UCSD-AML1 (cell line): ENCODE data around the gene DZIP1.

Experiments
- DNase-seq: peaks from one replicate; lab custom pipeline; 2025; ENCODE audit not compliant: unreplicated experiment; lab: John Stamatoyannopoulos, UW

The DZIP1 gene

DNA sequence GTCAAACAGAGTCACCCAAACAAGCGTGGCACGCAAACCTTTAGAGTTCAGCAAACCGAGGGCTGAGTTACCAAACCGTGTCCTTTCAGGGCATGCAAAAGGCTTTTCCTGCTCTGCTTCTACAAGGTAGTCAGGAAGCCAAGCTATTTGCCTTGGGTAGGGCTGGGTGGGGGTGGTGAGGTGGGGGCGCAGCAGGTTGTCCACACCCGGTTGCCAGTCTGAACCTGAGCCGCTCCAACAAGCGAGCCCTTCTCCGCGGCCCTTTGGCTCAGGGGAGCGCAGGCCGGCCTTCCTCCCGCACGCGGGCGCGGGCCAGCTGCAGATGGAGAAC, 92.3 kb downstream of the DZIP1 start:
- DNase-seq = no peak

DNA sequence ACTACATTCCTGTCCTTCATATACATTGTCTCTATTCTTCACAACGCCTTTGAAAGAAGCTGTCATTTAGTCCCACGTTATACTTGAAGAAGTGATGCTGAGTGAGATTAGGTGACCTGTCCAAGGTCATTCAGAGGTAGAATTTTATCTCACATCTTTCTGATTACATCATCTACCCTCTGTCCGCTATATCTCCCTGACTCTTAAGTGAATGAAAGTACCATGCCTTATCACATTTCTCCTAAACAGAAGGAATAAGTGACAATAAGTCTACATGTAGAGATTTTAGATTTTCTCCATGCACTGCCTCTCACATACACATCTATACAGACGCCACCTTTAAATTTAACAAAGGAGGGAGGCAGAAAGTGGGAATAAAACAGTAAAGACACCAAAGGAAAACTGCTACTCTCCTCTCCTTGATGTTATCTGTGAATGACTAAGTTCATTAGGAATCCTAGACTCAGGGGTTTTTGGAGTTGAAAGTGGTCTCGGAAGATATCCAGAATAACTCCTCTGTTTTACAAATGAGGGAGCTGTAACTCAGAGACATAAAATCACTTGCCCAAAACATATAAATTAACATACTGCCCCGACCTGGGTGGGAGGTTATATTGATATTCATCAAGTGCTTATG, 96.9 kb downstream of the DZIP1 start:
- DNase-seq = no peak

DNA sequence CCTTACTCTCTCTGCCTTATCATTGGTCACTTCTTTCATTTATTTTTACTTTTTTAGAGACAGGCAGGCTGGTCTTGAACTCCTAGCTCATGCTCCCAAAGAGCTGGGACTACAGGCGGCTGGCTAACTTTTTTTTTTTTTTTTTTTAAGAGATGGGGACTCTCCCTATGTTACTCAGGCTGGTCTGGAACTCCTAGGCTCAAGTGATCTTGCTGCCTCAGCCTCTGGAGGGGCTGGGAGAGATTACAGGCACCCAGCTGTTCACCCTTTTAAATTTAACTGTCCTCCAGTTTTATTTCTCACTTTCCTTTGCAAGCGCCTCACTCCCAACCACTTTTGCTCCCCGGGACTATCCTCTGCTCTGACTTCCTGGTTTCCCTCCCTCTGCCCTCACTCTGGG, 97.6 kb downstream of the DZIP1 start:
- DNase-seq = no peak

DNA sequence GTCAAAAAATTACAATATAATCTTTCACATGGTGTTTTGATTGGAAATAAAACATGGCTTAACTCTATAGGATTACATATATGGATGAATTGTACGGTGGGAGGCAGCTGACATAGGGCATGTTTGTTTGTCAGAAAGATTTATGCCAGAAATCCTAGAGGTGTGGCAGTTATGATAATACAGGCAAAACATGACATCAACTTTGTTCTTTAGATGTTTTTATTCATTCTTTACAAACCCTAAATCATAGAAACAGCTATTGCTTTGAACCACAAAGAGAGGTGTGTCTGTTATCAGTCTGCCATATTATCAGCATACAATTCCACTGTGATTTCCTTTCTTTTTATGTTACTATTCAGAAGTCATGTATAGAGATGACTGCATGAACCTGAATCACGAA, 100.2 kb downstream of the DZIP1 start:
- DNase-seq = no peak

DNA sequence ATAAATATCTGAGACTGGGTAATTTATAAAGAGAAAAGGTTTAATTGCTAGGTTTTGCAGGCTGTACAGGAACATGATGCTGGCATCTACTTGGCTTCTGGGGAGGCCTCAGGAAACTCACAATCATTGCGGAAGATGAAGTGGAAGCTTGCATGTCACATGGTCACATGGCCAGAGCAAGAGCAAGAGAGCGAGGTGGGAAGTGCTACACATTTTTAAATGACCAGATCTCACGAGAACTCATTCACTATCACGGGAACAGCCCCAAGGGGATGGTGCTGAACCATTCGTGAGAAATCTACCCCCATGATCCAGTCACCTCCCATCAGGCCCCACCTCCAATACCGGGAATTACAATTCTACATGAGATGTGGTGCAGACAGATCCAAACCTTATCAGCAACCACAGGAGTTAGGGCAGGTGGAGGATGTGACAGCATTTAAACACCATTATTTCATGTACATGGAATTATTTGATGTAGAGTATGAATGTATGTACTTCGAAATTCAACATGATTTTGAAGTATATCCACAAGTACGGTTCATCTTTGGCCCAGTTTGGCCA, 102.5 kb downstream of the DZIP1 start:
- no peak for DNase-seq

DNA sequence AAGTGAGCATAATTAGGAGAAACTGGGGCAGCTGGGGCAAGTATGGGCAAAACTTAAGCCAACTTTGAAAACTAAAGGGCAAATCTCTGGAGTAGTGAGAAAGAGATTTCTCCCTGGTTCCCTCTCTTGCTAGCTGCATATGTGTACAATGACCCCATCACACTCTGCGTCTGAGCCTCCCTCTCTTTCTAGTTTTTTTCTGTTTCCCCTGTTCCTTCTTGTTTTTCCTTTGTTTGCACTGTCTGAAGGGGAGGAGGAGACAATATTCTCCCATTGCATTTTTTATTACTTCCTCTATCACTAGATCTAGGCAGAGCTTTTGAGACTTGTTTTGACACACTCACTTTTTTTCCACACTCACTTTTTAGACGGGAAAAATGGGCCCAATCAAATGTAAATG, 103.2 kb downstream of the DZIP1 start:
- no peak for DNase-seq

DNA sequence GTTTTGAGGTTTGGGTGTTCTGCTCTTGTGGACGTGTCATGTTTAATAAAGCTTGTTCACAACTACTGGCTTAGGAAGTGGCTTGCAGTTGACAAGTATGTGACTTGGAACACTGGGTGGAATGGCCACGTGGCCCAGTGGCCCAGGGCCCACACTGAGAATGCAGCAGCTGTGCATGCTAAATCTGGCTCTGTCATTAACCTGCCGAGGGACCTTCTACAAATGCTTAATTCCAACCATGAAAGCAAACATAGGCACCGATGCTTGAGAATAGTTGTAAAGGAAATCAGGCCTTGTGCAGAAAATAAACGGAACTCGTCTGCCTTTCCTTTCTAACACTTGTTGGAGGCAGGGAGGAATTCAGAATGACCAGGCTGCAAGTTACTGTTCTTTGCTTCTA, 103.6 kb downstream of the DZIP1 start:
- DNase-seq = no peak

DNA sequence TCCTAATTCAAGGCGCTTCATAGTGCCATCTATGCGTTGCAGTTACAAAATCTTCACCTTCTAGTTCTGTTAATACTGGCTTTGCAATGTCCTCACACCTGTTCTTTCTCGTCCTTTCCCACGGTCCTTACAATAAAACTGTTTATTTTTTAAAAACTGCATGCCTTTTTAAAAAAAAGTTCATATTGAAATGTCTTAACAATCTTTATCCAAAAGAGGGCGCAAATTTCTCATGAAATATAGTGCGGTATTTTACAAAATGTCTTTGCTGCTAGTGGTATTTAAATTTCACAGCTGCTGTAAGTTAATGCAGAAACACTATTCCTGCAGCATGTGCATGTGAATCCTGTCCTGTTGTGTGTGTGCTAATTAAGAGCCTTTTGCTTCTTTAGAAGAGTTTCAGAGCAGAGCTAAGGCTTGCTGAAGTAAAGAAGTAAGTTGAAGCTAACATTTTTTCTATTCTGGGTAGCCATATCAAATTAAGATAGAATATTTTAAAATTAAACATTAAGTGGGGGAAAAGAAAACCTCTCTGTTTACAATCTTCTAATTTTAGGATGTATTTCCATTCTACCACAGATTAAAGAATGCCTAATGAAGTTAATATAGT, 107.8 kb downstream of the DZIP1 start:
- no peak for DNase-seq

DNA sequence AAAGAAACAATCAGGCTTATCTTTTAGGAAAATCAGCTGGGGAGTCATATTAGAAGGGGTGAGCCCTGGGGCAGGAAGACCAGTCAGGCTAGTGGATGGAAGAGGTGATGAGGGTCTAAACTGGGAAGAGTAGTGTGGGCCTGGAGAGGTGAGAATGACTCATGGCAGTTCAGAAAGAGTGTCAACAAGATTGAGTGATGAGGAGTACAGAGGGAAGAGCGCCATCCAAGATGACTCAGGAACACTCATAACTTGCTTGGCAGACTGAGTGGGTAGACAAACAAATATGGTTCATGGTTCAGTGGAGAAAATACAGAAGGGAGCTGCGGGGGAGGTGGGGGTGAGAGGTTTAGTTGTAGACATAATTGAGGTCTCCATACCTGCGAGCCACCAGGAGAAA, 109.3 kb downstream of the DZIP1 start:
- DNase-seq = no peak

DNA sequence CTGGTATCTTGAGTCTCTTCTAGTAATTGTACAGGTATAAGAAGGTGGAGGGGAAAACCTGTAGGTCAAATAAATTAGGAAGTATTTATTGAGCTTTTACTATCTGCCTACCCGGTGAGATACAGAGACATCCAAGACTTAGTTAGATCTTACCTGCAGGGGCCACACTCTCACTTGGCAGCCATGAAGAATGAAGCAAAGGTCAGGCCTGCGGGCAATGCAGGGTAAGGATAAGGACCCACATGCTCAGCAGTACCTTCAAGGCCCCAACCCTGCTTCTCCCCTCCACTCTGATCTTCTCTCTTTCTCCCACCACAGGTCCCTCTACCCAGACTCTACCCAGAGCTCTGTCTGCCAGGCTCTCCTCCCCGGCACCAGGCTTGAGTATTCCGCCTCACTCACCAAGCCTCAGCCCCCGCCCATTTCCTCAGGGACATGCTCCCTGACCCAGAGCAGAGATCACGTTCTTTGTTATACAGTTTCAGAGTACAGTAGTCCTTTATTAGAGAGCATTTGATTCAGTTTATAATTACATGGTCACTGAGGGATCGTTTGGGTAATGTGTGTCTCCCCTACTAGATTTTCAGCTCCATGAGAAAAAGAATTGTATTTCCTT, 110.9 kb downstream of the DZIP1 start:
- peak; percentile 75 for DNase-seq

DNA sequence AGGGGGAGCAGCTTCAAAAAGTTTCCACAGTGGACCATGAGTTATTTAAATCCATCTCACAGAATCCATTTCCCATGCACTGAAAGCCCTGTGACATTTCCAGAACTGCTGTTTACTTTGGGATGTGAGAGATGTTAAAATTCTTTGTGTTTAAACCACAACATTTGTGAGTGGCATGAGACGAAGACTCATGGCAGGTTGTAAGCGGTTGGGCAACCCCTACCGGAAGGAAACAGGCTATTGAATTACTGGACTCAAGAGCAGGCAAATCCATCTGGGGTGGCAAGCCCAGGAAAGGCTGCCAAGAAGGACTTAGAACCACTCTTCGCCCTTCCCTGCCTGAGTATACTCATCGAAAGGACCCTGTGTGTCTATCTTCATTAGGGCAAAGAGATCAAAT, 114.3 kb downstream of the DZIP1 start:
- peak; percentile 75 for DNase-seq
